SK-N-SH (cell line): ENCODE data around the gene COL25A1. TPM values are rescaled to one million over a fixed set of nuclear protein-coding genes. Genes with fewer than 3 reads are reported as not detected.

Experiments
- CTCF ChIA-PET: fragments of 300-600, 350-600 bp; formaldehyde crosslinking; extraction: SDS; loops from one replicate; lab custom pipeline; 2021; lab: Yijun Ruan, JAX
- POLR2A ChIA-PET: fragments of 350-600 bp; sonication (Branson Sonifier 250); formaldehyde crosslinking; extraction: SDS; loops from one replicate; lab custom pipeline; 2020; ENCODE audit warnings: antibody characterized with exemption, inconsistent platforms; lab: Yijun Ruan, JAX
- DNase-seq: peaks from one replicate; pipeline ENCODE4 v3.0.0; 2012
- H2AFZ ChIP-seq: fragments of 200-600 bp; sonication (generic); 2 replicates; pipeline ENCODE4 v1.8.1; 2016; ENCODE audit warnings: antibody characterized with exemption, mild to moderate bottlenecking, low read depth
- H3F3A ChIP-seq: fragments of 200-600 bp; sonication (generic); replicated peaks from 2 replicates; pipeline ENCODE3; 2016; ENCODE audit warnings: antibody characterized with exemption, mild to moderate bottlenecking; ENCODE audit not compliant: insufficient read depth
- H3K27ac ChIP-seq, 2 experiments: fragments of 200-500 bp in 1 of 2; fragments of 200-600 bp in 1 of 2; sonication (Bioruptor generic) in 1 of 2; sonication (generic), shearing (Covaris generic) in 1 of 2; 2 replicates each; pipeline versions ENCODE4 v1.5.1 to v1.6.1; 2014 to 2016; ENCODE audit warnings: low read depth in 2 of 2, inconsistent platforms in 1 of 2, low read length in 1 of 2, mild to moderate bottlenecking in 1 of 2, mixed read lengths in 1 of 2
- H3K27me3 ChIP-seq: fragments of 200-600 bp; sonication (generic), shearing (Covaris generic); 2 replicates; pipeline ENCODE4 v1.6.1; 2016; ENCODE audit warnings: mixed run types; ENCODE audit not compliant: insufficient read depth
- H3K36me3 ChIP-seq, 2 experiments: fragments of 200-500 bp in 1 of 2; fragments of 200-600 bp in 1 of 2; sonication (Bioruptor generic) in 1 of 2; sonication (generic) in 1 of 2; replicated peaks in 1 of 2; 2 replicates each; pipeline versions ENCODE3 to v1.5.1; 2014 to 2016; ENCODE audit warnings: low read length in 1 of 2, mild to moderate bottlenecking in 1 of 2; ENCODE audit not compliant: insufficient read depth in 2 of 2, control insufficient read depth in 1 of 2
- H3K4me1 ChIP-seq, 2 experiments: fragments of 200-500 bp in 1 of 2; fragments of 200-600 bp in 1 of 2; sonication (Bioruptor generic) in 1 of 2; sonication (generic), shearing (Covaris generic) in 1 of 2; 2 replicates each; pipeline versions ENCODE4 v1.5.1 to v1.6.1; 2014 to 2016; ENCODE audit warnings: low read depth in 1 of 2, low read length in 1 of 2, mixed run types in 1 of 2; ENCODE audit not compliant: insufficient read depth in 2 of 2, control insufficient read depth in 1 of 2
- H3K4me2 ChIP-seq: fragments of 200-600 bp; sonication (generic), shearing (Covaris generic); 2 replicates; pipeline ENCODE4 v1.6.1; 2017; ENCODE audit warnings: mixed run types
- H3K4me3 ChIP-seq, 2 experiments: fragments of 200-500 bp in 1 of 2; fragments of 200-600 bp in 1 of 2; sonication (Bioruptor generic) in 1 of 2; sonication (generic), shearing (Covaris generic) in 1 of 2; 2 replicates each; pipeline versions ENCODE4 v1.5.1 to v1.8.1; 2014 to 2016; ENCODE audit warnings: low read depth in 2 of 2, inconsistent platforms in 1 of 2, low read length in 1 of 2, mild to moderate bottlenecking in 1 of 2, mixed read lengths in 1 of 2, moderate library complexity in 1 of 2
- H3K79me2 ChIP-seq: fragments of 200-600 bp; sonication (generic); 2 replicates; pipeline ENCODE4 v1.8.1; 2017; ENCODE audit warnings: mild to moderate bottlenecking; ENCODE audit not compliant: insufficient read depth
- H3K9ac ChIP-seq: fragments of 200-600 bp; sonication (generic); 2 replicates; pipeline ENCODE4 v1.6.1; 2017; ENCODE audit warnings: mixed run types
- H3K9me2 ChIP-seq: fragments of 200-600 bp; sonication (generic); 2 replicates; pipeline ENCODE4 v1.6.1; 2017; ENCODE audit warnings: mixed run types
- H3K9me3 ChIP-seq: fragments of 200-600 bp; sonication (generic); 2 replicates; pipeline ENCODE4 v1.6.1; 2017; ENCODE audit warnings: mixed run types, mild to moderate bottlenecking, moderate library complexity
- H4K20me1 ChIP-seq: fragments of 200-600 bp; sonication (generic); 2 replicates; pipeline ENCODE4 v1.6.1; 2017; ENCODE audit warnings: mild to moderate bottlenecking, mixed run types; ENCODE audit not compliant: insufficient read depth
- CHD2 ChIP-seq: fragments of 150-350 bp; IDR thresholded peaks from 2 replicates; pipeline ENCODE4 v1.6.1; 2018; ENCODE audit warnings: low read length; ENCODE audit not compliant: partially characterized antibody
- ELF1 ChIP-seq: IDR thresholded peaks from 2 replicates; pipeline ENCODE4 v1.4.0; 2012
- EZH2phosphoT487 ChIP-seq: fragments of 200-600 bp; sonication (generic); IDR thresholded peaks from 2 replicates; pipeline ENCODE4 v1.6.1; 2017; ENCODE audit warnings: low read depth, mixed run types, mild to moderate bottlenecking, antibody characterized with exemption, moderate library complexity, borderline replicate concordance
- FOSL2 ChIP-seq: IDR thresholded peaks from 2 replicates; pipeline ENCODE4 v1.4.0; 2012; ENCODE audit warnings: low read depth, mild to moderate bottlenecking, moderate library complexity, borderline replicate concordance
- FOXJ3 ChIP-seq: sonication (generic); formaldehyde crosslinking; IDR thresholded peaks from 2 replicates; pipeline ENCODE4 v1.5.1; 2020; ENCODE audit warnings: mild to moderate bottlenecking, missing genetic modification reagents
- GATA2 ChIP-seq: sonication (generic); formaldehyde crosslinking; IDR thresholded peaks from 2 replicates; pipeline ENCODE4 v1.5.0; 2020; ENCODE audit warnings: mild to moderate bottlenecking, missing genetic modification reagents
- IRF3 ChIP-seq: fragments of 150-350 bp; IDR thresholded peaks from 2 replicates; pipeline ENCODE4 v1.6.1; 2016; ENCODE audit warnings: mild to moderate bottlenecking, low read depth, low read length
- MAX ChIP-seq: IDR thresholded peaks from 2 replicates; pipeline ENCODE4 v1.4.0; 2012; ENCODE audit warnings: low read depth
- MXI1 ChIP-seq: IDR thresholded peaks from 2 replicates; pipeline ENCODE4 v1.6.1; 2012; ENCODE audit warnings: mild to moderate bottlenecking, low read depth, low read length, improper control_type of control experiment
- NFIC ChIP-seq: IDR thresholded peaks from 2 replicates; pipeline ENCODE4 v1.4.0; 2012; ENCODE audit warnings: borderline replicate concordance
- NRF1 ChIP-seq: IDR thresholded peaks from 2 replicates; pipeline ENCODE4 v1.6.1; 2012; ENCODE audit warnings: low read depth, mild to moderate bottlenecking, low read length
- POLR2AphosphoS5 ChIP-seq: IDR thresholded peaks from 2 replicates; pipeline ENCODE4 v1.6.1; 2012; ENCODE audit warnings: low read depth, low read length
- RXRA ChIP-seq: IDR thresholded peaks from 2 replicates; pipeline ENCODE4 v1.4.0; 2012; ENCODE audit warnings: low read depth, mild to moderate bottlenecking, borderline replicate concordance
- TEAD4 ChIP-seq: IDR thresholded peaks from 2 replicates; pipeline ENCODE4 v1.4.0; 2012; ENCODE audit warnings: mild to moderate bottlenecking, borderline replicate concordance; ENCODE audit not compliant: insufficient read depth
- USF2 ChIP-seq: fragments of 150-350 bp; IDR thresholded peaks from 2 replicates; pipeline ENCODE4 v1.6.1; 2017; ENCODE audit warnings: antibody characterized with exemption, low read length, low read depth, borderline replicate concordance
- YY1 ChIP-seq: IDR thresholded peaks from 2 replicates; pipeline ENCODE4 v1.4.0; 2012; ENCODE audit warnings: low read depth, mild to moderate bottlenecking
- WGBS: methylation state at CpG from one replicate; pipeline ENCODE4 v1.1.6; 2017; ENCODE audit warnings: low lambda C conversion rate; 5-methylcytosine and 5-hydroxymethylcytosine counted together
- polyA plus RNA-seq, 3 experiments: library from polyadenylated mRNA; depleted of rRNA; stranded (reverse); fragments of >200 nt; gene quantifications; 2 replicates each; pipeline ENCODE4 v1.2.3, GENCODE V29; 2012
- TF ChIP-seq, protein P1 (sequence below): IDR thresholded peaks from 2 replicates; pipeline ENCODE4 v1.4.0; 2012; ENCODE audit warnings: low read depth, borderline replicate concordance

COL25A1 gene
- polyA plus RNA-seq, 1 of the 3 experiments (the other 2 are of a cell fraction): not detected

DNA sequence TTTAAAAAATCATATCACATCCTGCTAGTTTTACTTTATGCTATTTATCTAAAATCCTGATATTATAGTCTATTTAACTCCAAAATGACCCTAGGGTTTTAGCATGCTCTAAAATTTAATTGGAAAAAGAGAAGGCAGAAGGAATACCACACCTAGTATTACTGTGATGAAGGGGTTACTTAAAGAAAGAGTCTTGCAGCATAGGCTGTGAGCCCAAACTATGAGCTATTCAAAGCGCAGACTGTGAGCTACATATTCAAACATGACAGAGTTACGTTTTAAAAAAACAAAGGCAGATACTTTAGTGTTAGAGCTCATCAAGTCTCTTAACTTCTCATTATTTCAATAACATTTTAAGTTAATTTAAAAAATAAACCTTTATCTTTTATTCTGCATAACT lies 291.9 kb downstream of the COL25A1 start:
- Histone ChIP-seq H4K20me1 (no peaks in the 10 kb centered on the region), H3K4me3 (no peak overlapping the region), H3K27me3 (no peaks in the 10 kb centered on the region), H2AFZ (no peak overlapping the region), H3K9me2 (no peaks in the 10 kb centered on the region)
- ChIA-PET POLR2A (no interaction called here), CTCF (no interaction called here)
- WGBS: 35% methylated on average over 2 of the region's 2 CpGs
- no peak for DNase-seq
- no peak for TF ChIP-seq IRF3
- TF ChIP-seq, all 33 proteins: peak for 0
- Histone ChIP-seq H3K9me3 (no peaks in the 10 kb centered on the region), H3K27ac (no peak overlapping the region), H3K4me1 (peaks cover 0 to 8% of the 10 kb centered on the region in 2 experiments; a peak in 1 of 4 replicates), H3K9ac (no peak overlapping the region), H3K4me2 (no peak overlapping the region), H3K36me3 (no peaks in the 10 kb centered on the region), H3K79me2 (no peaks in the 10 kb centered on the region), H3F3A (no peaks in the 10 kb centered on the region)

DNA sequence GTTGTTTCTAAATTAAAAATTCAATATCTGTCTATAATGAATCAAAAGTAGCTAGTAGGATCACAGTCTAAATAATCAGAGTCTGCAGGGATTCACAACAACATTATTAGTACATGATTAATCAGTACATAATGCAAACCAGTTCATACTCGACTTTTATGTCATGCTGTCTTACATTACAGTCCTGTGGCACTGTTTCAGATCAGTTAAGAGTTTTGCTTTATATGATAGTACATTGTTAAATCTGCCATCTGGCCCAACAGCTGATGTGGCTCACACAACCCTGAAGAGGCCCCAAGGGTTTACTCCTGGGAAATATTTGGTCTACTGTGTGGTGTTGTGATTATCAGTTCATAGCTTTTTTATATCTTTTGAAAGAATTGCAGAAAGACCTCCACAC lies 292.5 kb downstream of the COL25A1 start:
- no peak overlapping the region for H3K9ac ChIP-seq

More for the DNA sequence above, 292.5 kb downstream of the COL25A1 start:
- Histone ChIP-seq H3K79me2 (no peaks in the 10 kb centered on the region), H3K4me3 (no peak overlapping the region), H3K9me2 (no peaks in the 10 kb centered on the region), H3K9me3 (no peaks in the 10 kb centered on the region), H3K4me1 (peaks cover 0 to 8% of the 10 kb centered on the region in 2 experiments; a peak in 1 of 4 replicates), H3F3A (no peaks in the 10 kb centered on the region), H3K4me2 (no peak overlapping the region), H3K27ac (no peak overlapping the region), H4K20me1 (no peaks in the 10 kb centered on the region), H3K27me3 (no peaks in the 10 kb centered on the region), H3K36me3 (no peaks in the 10 kb centered on the region), H2AFZ (no peak overlapping the region)
- TF ChIP-seq, protein P1, sequence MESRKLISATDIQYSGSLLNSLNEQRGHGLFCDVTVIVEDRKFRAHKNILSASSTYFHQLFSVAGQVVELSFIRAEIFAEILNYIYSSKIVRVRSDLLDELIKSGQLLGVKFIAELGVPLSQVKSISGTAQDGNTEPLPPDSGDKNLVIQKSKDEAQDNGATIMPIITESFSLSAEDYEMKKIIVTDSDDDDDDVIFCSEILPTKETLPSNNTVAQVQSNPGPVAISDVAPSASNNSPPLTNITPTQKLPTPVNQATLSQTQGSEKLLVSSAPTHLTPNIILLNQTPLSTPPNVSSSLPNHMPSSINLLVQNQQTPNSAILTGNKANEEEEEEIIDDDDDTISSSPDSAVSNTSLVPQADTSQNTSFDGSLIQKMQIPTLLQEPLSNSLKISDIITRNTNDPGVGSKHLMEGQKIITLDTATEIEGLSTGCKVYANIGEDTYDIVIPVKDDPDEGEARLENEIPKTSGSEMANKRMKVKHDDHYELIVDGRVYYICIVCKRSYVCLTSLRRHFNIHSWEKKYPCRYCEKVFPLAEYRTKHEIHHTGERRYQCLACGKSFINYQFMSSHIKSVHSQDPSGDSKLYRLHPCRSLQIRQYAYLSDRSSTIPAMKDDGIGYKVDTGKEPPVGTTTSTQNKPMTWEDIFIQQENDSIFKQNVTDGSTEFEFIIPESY: no peak
- TF ChIP-seq ELF1: no peak
- no peak for TF ChIP-seq USF2
- TF ChIP-seq MAX: no peak
- no peak for TF ChIP-seq NFIC
- no peak for TF ChIP-seq RXRA
- no peak for TF ChIP-seq FOSL2
- TF ChIP-seq EZH2phosphoT487: no peak
- TF ChIP-seq IRF3: no peak
- no peak for TF ChIP-seq GATA2 (CRISPR knock-in tag)
- TF ChIP-seq POLR2AphosphoS5: no peak
- TF ChIP-seq NRF1: no peak
- TF ChIP-seq MXI1: no peak
- TF ChIP-seq TEAD4: no peak
- TF ChIP-seq CHD2: no peak
- no peak for TF ChIP-seq FOXJ3 (CRISPR knock-in tag)
- no peak for TF ChIP-seq YY1
- CTCF ChIA-PET: no interaction called here
- WGBS: 5% methylated on average over 1 of the region's 1 CpG
- POLR2A ChIA-PET: no interaction called here
- DNase-seq: peak; percentile 20
